Activated CD8-positive, alpha-beta T cell treated with anti-CD3 and anti-CD28 coated beads for 36 hours (primary cell): ENCODE measurements around the gene TMSB10. TPM values are rescaled to one million over a fixed set of nuclear protein-coding genes. Genes with fewer than 3 reads are reported as not detected.
"Not testable (repeated sequence)": the region's sequence is repeated elsewhere in the genome, so short reads cannot be mapped to it uniquely, and the experiment has no call there.

Experiments used
- ATAC-seq: fragments of 200-7000 bp; cut with Tn5 transposase; one replicate; pipeline ENCODE4 v1.10.0; 2021; ENCODE audit warnings: mild to moderate bottlenecking, moderate library complexity
- CTCF ChIA-PET: fragments of 350-600 bp; sonication (Branson Sonifier 250); formaldehyde crosslinking; loops from one replicate; lab custom pipeline; 2021; ENCODE audit warnings: antibody characterized with exemption; lab: Charles Lee
- POLR2A ChIA-PET: fragments of 350-600 bp; sonication (Branson Sonifier 250); formaldehyde crosslinking; loops from one replicate; lab custom pipeline; 2021; ENCODE audit warnings: antibody characterized with exemption; lab: Charles Lee
- DNase-seq: peaks from one replicate; pipeline ENCODE4 v3.0.0-alpha.2; 2020
- H3K27ac Mint-ChIP-seq: one replicate; pipeline ENCODE4 v1.8.0; 2021; ENCODE audit warnings: mild to moderate bottlenecking, mixed read lengths
- H3K27me3 Mint-ChIP-seq: one replicate; pipeline ENCODE4 v1.8.0; 2021; ENCODE audit warnings: mixed read lengths
- H3K36me3 Mint-ChIP-seq: one replicate; pipeline ENCODE4 v1.8.0; 2021; ENCODE audit warnings: low read depth, mixed read lengths
- H3K4me1 Mint-ChIP-seq: one replicate; pipeline ENCODE4 v1.8.0; 2021; ENCODE audit warnings: low read depth, mixed read lengths
- H3K4me3 Mint-ChIP-seq: one replicate; pipeline ENCODE4 v1.8.0; 2021; ENCODE audit warnings: mild to moderate bottlenecking, moderate library complexity, mixed read lengths
- H3K9me3 Mint-ChIP-seq: one replicate; pipeline ENCODE4 v1.8.0; 2021; ENCODE audit warnings: mixed read lengths
- intact Hi-C: fragments of 100-400 bp; cut with micrococcal nuclease; formaldehyde crosslinking; loops from one replicate; pipeline ENCODE4 v1.10.0; 2022
- total RNA-seq, 2 experiments: library from RNA; stranded (reverse); gene quantifications; one replicate each; pipeline ENCODE4 v1.2.3, GENCODE V29; 2021
- TF ChIP-seq, protein P1 (sequence below): fragments of 200-600 bp; IDR thresholded peaks from one replicate; pipeline ENCODE4 v1.8.0; 2022; ENCODE audit warnings: antibody characterized with exemption, mild to moderate bottlenecking

Gene TMSB10
- total RNA-seq, 2 experiments from 2014 or later: 2,035 to 2,060 TPM

GRCh38 chr2:84912984-84913383, 7.5 kb downstream of the TMSB10 start:
- DNase-seq (no peak), ATAC-seq (no peak)
- no peak overlapping the region for H3K27ac Mint-ChIP-seq
- H3K4me3 Mint-ChIP-seq: no peak overlapping the region
- peaks cover 41% of the 10 kb centered on the region for H3K4me1 Mint-ChIP-seq
- POLR2A ChIA-PET: interaction anchor here (0.7 to 1.1 kb wide), 2 partner anchors 12 to 63 kb away, joined by 3 read pairs; no protein-coding TSS in a partner anchor
- TF ChIP-seq, protein P1, sequence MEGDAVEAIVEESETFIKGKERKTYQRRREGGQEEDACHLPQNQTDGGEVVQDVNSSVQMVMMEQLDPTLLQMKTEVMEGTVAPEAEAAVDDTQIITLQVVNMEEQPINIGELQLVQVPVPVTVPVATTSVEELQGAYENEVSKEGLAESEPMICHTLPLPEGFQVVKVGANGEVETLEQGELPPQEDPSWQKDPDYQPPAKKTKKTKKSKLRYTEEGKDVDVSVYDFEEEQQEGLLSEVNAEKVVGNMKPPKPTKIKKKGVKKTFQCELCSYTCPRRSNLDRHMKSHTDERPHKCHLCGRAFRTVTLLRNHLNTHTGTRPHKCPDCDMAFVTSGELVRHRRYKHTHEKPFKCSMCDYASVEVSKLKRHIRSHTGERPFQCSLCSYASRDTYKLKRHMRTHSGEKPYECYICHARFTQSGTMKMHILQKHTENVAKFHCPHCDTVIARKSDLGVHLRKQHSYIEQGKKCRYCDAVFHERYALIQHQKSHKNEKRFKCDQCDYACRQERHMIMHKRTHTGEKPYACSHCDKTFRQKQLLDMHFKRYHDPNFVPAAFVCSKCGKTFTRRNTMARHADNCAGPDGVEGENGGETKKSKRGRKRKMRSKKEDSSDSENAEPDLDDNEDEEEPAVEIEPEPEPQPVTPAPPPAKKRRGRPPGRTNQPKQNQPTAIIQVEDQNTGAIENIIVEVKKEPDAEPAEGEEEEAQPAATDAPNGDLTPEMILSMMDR: no peak
- peaks cover 21% of the 10 kb centered on the region for H3K36me3 Mint-ChIP-seq
- intact Hi-C loops: no loop called here
- no peaks in the 10 kb centered on the region for H3K27me3 Mint-ChIP-seq
- H3K9me3 Mint-ChIP-seq: peaks cover 13% of the 10 kb centered on the region
- CTCF ChIA-PET: interaction anchor here (1.1 to 3.4 kb wide), 2 partner anchors 13 to 31 kb away, joined by 3 to 20 read pairs; no protein-coding TSS in a partner anchor

DNA sequence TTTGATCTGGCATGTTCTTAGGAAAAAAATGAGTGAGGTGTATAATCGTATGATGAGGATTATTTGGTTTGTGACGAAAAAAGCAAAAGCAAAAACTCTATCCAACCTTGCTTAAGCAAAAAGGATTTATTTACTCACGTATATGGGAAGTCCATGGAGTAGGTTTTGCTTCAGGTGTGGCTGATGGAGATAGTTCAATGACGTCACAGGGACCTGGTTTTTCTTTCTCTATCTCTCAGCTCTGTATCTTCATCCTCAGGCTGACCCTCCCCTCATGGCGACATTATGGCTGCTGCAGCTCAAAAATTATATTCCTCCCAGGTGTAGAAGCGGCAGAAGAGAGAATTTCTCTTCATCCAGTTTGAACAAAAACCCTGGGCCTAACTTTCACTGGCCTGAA, 8.9 kb downstream of the TMSB10 start:
- Mint-ChIP-seq H3K27ac (no peak overlapping the region), H3K4me1 (peaks cover 37% of the 10 kb centered on the region), H3K27me3 (no peaks in the 10 kb centered on the region), H3K4me3 (no peak overlapping the region), H3K9me3 (peaks cover 9% of the 10 kb centered on the region), H3K36me3 (peaks cover 9% of the 10 kb centered on the region)
- TF ChIP-seq, protein P1: no peak
- ATAC-seq (no peak), DNase-seq (no peak)
- ChIA-PET CTCF (interaction anchor here (3.4 kb wide), 1 partner anchor 12 kb away, joined by 20 read pairs; no protein-coding TSS in a partner anchor), POLR2A (no interaction called here)
- intact Hi-C loops: no loop called here

DNA sequence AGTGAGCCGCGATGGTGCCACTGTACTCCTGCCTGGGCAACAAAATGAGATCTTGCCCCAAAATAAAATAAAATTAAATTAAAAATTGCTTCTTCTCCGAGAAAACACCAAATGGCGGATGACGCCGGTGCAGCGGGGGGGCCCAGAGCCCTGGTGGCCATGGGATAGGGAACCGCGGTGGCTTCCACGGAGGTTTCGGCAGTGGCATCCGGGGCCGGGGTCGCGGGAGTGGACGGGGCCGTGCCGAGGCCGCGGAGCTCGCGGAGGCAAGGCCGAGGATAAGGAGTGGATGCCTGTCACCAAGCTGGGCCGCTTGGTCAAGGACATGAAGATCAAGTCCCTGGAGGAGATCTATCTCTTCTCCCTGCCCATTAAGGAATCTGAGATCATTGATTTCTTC, 10.2 kb downstream of the TMSB10 start:
- ATAC-seq, H3K4me3 Mint-ChIP-seq, H3K27ac Mint-ChIP-seq, intact Hi-C loops, CTCF ChIA-PET, H3K27me3 Mint-ChIP-seq, H3K36me3 Mint-ChIP-seq, DNase-seq, H3K9me3 Mint-ChIP-seq: not testable (repeated sequence)
- H3K4me1 Mint-ChIP-seq: peaks cover 41% of the 10 kb centered on the region
- POLR2A ChIA-PET: interaction anchor here (0.6 kb wide), 1 partner anchor 25 kb away, joined by 3 read pairs; no protein-coding TSS in a partner anchor

GRCh38 chr2:84917821-84918220, 12.4 kb downstream of the TMSB10 start:
- intact Hi-C loops, H3K9me3 Mint-ChIP-seq, H3K36me3 Mint-ChIP-seq, ATAC-seq, H3K27me3 Mint-ChIP-seq: not testable (repeated sequence)
- CTCF ChIA-PET: interaction anchor here (1.1 to 2.0 kb wide), 3 partner anchors 8 to 51 kb away, joined by 3 to 14 read pairs (median 6); no protein-coding TSS in a partner anchor
- H3K4me3 Mint-ChIP-seq: peak overlapping the region; percentile 11
- POLR2A ChIA-PET: interaction anchor here (0.7 to 10.8 kb wide), 2 partner anchors 11 to 37 kb away, joined by 3 to 170 read pairs; partner anchors contain the start of gene TMSB10
- peaks cover 37% of the 10 kb centered on the region for H3K4me1 Mint-ChIP-seq
- peak overlapping the region; percentile 96 for H3K27ac Mint-ChIP-seq
- peak; percentile 39 for DNase-seq

- Mint-ChIP-seq H3K27me3 (no peaks in the 10 kb centered on the region), H3K9me3 (no peaks in the 10 kb centered on the region), H3K27ac (peak overlapping the region; percentile 96), H3K4me1 (peaks cover 39% of the 10 kb centered on the region), H3K4me3 (peak overlapping the region; percentile 11), H3K36me3 (no peaks in the 10 kb centered on the region)
- intact Hi-C loops: no loop called here
- ATAC-seq: no peak
- TF ChIP-seq, protein P1: no peak
- DNase-seq: no peak
- POLR2A ChIA-PET: interaction anchor here (1.0 to 10.8 kb wide), 4 partner anchors 12 to 38 kb away, joined by 3 to 170 read pairs (median 15); partner anchors contain the start of genes TMSB10 and TRABD2A
- CTCF ChIA-PET: interaction anchor here (1.6 to 2.8 kb wide), 4 partner anchors 7 to 97 kb away, joined by 4 to 15 read pairs (median 10); no protein-coding TSS in a partner anchor
Observed at GRCh38 chr2:84918430-84918829, 13.0 kb downstream of the TMSB10 start.
